Peyer's patch (tissue), 4 donors: ENCODE measurements around the gene SYNGR1. TPM values are rescaled to one million over a fixed set of nuclear protein-coding genes. Genes with fewer than 3 reads are reported as not detected.

ENCODE experiments used
- DNase-seq, 3 donors: peaks; one replicate each; pipeline ENCODE4 v3.0.0-alpha.2; 2017 to 2019
- H3K27ac ChIP-seq, 4 donors: fragments of 200-600 bp; sonication (generic); one replicate each; pipeline ENCODE4 v1.5.1; 2016 to 2019
- H3K27me3 ChIP-seq, 2 donors: fragments of 200-600 bp; sonication (generic); one replicate each; pipeline ENCODE4 v1.5.1; 2019
- H3K36me3 ChIP-seq, 3 donors: fragments of 200-600 bp; sonication (generic); one replicate each; pipeline ENCODE4 v1.5.1; 2016 to 2019
- H3K4me1 ChIP-seq, 4 donors: fragments of 200-600 bp; sonication (generic); one replicate each; pipeline ENCODE4 v1.5.1; 2016 to 2019
- H3K4me3 ChIP-seq, 4 donors: fragments of 200-600 bp; sonication (generic); 1 replicate in 3 of 4; 2 replicates in 1 of 4; pipeline ENCODE4 v1.5.1; 2016 to 2019; ENCODE audit warnings: mild to moderate bottlenecking in 1 of 4
- H3K9me3 ChIP-seq, 4 donors: fragments of 200-600 bp; sonication (generic); one replicate each; pipeline ENCODE4 v1.5.1; 2016 to 2019; ENCODE audit warnings: mild to moderate bottlenecking in 1 of 4
- POLR2A ChIP-seq, 2 donors: fragments of 450-650 bp; IDR thresholded peaks; one replicate each; pipeline ENCODE4 v1.5.1; 2017; ENCODE audit warnings: antibody characterized with exemption in 2 of 2, mild to moderate bottlenecking in 2 of 2, moderate library complexity in 2 of 2
- total RNA-seq, 4 donors: library from RNA; depleted of rRNA; stranded (reverse); fragments of >200 nt; gene quantifications; one replicate each; pipeline ENCODE4 v1.1.0, GENCODE V29; 2016
- TF ChIP-seq, protein P1 (sequence below), 6 experiments: fragments of 450-650 bp in 4 of 6; fragments of 200-600 bp in 2 of 6; sonication (generic) in 1 of 6; IDR thresholded peaks; one replicate each; pipeline ENCODE4 v1.5.1; 2017 to 2019; ENCODE audit warnings: antibody characterized with exemption in 6 of 6, mild to moderate bottlenecking in 3 of 6, moderate library complexity in 1 of 6

SYNGR1 gene
- total RNA-seq, 4 donors from 2014 or later = 0.35 to 22.3 (median 2.5) TPM

DNA sequence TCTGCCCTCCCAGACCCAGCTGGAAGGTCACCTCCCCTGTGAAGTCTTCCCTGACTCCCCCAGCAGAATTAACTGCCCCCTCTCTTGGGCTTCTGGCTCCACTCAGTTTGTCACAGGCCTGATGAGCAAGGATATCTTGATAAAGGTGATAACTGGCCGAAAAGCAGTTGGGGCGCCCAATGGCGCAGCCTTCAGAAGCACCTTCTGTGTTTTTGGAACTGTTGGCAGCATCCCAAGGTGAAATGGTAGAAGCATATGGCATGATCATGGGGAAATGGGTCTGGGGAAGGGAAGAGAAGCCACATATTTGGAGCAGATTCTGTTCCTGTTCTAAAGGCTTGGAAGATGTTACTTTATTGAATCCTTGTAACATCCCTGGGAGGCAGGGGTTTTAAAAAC, 47.0 kb downstream of the SYNGR1 start:
- Histone ChIP-seq H3K36me3 (no peaks in the 10 kb centered on the region), H3K4me3 (no peak overlapping the region), H3K27ac (no peak overlapping the region), H3K4me1 (peaks cover 4 to 7% (median 5%) of the 10 kb centered on the region in 4 donors), H3K27me3 (no peaks in the 10 kb centered on the region), H3K9me3 (no peaks in the 10 kb centered on the region)
- DNase-seq = no peak
- no peak for TF ChIP-seq POLR2A (IDR thresholded peaks at IDR 0.05)
- TF ChIP-seq, protein P1, sequence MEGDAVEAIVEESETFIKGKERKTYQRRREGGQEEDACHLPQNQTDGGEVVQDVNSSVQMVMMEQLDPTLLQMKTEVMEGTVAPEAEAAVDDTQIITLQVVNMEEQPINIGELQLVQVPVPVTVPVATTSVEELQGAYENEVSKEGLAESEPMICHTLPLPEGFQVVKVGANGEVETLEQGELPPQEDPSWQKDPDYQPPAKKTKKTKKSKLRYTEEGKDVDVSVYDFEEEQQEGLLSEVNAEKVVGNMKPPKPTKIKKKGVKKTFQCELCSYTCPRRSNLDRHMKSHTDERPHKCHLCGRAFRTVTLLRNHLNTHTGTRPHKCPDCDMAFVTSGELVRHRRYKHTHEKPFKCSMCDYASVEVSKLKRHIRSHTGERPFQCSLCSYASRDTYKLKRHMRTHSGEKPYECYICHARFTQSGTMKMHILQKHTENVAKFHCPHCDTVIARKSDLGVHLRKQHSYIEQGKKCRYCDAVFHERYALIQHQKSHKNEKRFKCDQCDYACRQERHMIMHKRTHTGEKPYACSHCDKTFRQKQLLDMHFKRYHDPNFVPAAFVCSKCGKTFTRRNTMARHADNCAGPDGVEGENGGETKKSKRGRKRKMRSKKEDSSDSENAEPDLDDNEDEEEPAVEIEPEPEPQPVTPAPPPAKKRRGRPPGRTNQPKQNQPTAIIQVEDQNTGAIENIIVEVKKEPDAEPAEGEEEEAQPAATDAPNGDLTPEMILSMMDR (IDR thresholded peaks at IDR 0.05) = no peak

DNA sequence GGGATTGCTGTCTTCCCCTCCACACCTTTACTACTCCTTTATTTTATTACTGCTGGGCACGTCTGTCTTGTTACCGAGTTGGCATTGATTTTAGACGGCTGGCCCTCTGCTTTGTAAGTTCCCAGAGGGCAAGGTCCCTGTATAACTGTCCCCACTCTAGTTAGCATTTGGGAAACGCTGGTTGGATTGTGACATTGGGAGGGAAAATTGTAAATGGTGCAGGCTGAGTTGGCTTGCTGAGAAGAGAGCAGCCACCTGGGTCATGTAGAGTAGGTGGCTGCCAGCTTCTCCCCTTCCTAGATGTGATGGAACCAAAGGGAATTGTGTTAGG, 51.5 kb downstream of the SYNGR1 start:
- H3K27me3 ChIP-seq = no peaks in the 10 kb centered on the region
- DNase-seq = no peak
- H3K9me3 ChIP-seq = no peaks in the 10 kb centered on the region
- H3K4me3 ChIP-seq = no peak overlapping the region
- no peak overlapping the region for H3K27ac ChIP-seq
- no peaks in the 10 kb centered on the region for H3K36me3 ChIP-seq
- peaks cover 4 to 7% (median 5%) of the 10 kb centered on the region in 4 donors for H3K4me1 ChIP-seq
- TF ChIP-seq POLR2A (IDR thresholded peaks at IDR 0.05) = no peak
- TF ChIP-seq, protein P1 (IDR thresholded peaks at IDR 0.05) = no peak

DNA sequence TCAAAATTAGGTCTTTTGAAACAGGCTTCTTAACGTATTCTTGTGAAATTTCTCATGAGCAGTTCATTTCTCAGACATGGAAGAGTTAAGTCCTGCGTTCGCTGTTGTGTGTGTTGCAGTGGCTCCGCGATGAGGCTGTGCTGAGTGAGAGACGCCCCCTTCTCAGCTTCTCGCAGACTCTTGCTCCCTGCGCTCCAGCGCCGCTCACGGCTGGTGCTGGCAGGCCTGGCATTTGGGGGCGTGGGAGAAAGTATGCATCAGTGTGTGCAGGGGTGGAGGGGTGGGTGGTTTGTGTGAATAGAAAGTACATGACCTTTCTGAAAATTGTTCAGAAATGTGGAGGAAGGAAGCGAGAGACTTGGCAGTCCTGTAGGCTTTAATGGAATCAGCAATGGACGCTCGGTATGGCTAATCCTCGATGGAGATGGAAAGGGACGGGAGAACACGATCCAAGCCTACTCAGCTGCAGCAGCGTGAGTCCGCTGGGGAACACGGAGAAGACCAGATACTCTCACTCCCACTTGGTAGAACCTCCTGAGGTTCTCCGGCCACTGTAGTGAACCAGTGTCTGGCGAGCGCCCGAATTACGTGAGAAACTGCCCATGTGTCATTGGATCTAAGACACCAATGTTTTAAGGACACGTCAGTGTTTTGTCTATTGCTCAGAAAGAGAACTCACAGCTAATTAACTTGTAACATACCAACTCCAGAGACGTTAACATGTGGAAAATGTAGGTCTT, 55.7 kb downstream of the SYNGR1 start:
- no peak overlapping the region for H3K4me3 ChIP-seq
- H3K9me3 ChIP-seq = no peaks in the 10 kb centered on the region
- peaks cover 1 to 3% (median 2%) of the 10 kb centered on the region in 4 donors for H3K4me1 ChIP-seq
- no peaks in the 10 kb centered on the region for H3K27me3 ChIP-seq
- DNase-seq = no peak
- no peaks in the 10 kb centered on the region for H3K36me3 ChIP-seq
- TF ChIP-seq POLR2A (IDR thresholded peaks at IDR 0.05) = no peak
- TF ChIP-seq, protein P1 (IDR thresholded peaks at IDR 0.05) = no peak
- H3K27ac ChIP-seq = no peak overlapping the region

DNA sequence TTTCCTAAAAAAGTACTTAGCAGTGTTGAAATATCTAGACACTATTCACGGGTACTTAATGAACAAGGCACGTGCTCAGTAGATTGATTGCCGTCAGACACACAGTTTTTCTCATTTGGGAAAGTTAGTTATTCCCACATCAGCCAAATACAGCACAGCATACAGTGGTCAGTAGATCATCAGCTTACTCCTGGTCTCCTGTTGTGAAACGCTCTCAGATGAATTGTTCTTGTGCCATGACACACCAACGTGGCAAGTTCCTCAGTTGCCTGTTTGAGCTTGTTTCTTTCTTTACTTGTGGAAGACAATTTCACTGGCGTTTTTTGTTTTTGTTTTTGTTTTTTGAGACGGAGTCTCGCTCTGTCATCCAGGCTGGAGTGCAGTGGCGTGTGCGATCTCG, 58.4 kb downstream of the SYNGR1 start:
- Histone ChIP-seq H3K4me3 (no peak overlapping the region), H3K9me3 (no peaks in the 10 kb centered on the region), H3K36me3 (no peaks in the 10 kb centered on the region), H3K4me1 (peaks cover 0 to 9% (median 0%) of the 10 kb centered on the region in 4 donors), H3K27ac (no peak overlapping the region), H3K27me3 (no peaks in the 10 kb centered on the region)
- DNase-seq = no peak
- TF ChIP-seq POLR2A (IDR thresholded peaks at IDR 0.05) = no peak
- TF ChIP-seq, protein P1 (IDR thresholded peaks at IDR 0.05) = no peak

DNA sequence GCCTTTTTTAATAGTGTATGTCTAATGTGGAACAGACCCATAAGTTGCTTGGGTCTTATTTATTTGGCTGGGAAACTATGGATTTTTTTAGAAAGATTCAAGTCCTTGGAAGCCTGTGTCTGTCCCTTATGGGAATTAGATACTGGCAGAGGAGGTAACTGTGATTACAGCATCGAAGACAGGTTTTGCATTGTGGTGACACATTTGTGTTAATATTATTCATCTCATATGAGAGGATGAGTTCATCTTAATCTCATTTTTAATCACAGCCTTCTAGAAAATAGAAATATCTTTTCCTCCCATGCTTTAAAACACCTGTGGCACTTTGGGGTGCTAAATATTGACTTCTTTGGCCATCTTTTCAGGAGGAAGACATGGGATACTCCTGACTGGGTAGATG, 59.0 kb downstream of the SYNGR1 start:
- DNase-seq = no peak
- Histone ChIP-seq H3K27ac (no peak overlapping the region), H3K9me3 (no peaks in the 10 kb centered on the region), H3K36me3 (no peaks in the 10 kb centered on the region), H3K4me1 (peaks cover 0 to 9% (median 0%) of the 10 kb centered on the region in 4 donors), H3K27me3 (no peaks in the 10 kb centered on the region), H3K4me3 (no peak overlapping the region)
- TF ChIP-seq POLR2A (IDR thresholded peaks at IDR 0.05) = no peak
- TF ChIP-seq, protein P1 (IDR thresholded peaks at IDR 0.05) = no peak
